ENCODE measurements around the gene VSTM2A.
"Not testable (repeated sequence)": the region's sequence is repeated elsewhere in the genome, so short reads cannot be mapped to it uniquely, and the experiment has no call there.

VSTM2A gene, protein sequence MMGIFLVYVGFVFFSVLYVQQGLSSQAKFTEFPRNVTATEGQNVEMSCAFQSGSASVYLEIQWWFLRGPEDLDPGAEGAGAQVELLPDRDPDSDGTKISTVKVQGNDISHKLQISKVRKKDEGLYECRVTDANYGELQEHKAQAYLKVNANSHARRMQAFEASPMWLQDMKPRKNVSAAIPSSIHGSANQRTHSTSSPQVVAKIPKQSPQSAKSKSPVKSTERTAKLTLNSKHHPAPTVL

DNA sequence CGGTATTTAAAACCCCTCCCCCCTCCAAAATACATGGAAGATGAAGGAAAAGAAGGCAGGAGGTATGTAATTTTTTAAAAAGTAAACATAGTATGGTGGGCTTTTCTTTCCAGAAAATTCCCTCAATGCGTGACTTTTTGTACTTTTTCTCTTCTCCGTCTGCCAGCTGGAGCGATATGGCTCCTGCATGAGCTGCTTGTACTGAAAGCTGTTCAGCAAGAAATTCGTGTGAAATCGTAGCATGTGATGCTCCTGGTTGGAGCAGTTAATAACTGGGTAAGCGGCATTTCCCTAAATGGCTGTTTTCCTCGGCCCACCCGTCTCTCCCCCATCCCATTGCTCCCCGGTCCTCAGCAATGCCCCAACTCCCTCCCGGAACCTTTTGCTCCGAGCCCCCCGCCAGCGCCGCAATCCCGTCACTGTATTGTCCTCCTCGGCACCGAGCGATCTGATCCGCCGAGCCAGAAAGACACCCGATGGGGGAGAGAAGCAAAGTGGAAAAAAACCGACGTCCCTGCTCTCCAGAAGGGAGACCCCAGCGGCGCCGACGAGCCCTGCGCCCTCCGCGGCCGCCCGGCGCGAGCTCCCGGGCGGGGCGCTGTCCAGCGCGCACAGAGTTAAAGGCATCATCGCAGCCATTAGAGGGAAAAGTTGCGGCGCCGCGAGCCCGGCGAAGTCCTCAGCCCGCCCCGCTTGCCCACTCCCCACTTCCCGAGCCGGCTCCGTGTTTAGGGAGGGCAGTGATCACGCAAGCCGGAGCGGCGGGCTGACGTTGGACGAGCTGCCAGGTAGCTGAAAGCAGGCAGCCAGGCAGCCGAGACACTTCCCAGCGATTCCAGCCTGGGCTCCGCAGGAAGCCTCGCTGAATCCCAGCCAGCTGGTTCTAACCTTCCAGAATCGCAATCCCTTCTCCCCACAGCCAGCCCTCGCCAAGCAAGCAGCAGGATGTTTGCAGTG, at the start of gene VSTM2A:
TSS of gene VSTM2A (plus strand) at position 707 of the 957 bp plus-strand sequence. CDS start 356 bp downstream, outside the sequence.
- in situ Hi-C loops (cut with HindIII; ENCODE audit: low sequenced_read_pairs): loop anchor here (5.0 kb wide), 1 partner anchor 50 kb away; no protein-coding TSS in a partner anchor

DNA sequence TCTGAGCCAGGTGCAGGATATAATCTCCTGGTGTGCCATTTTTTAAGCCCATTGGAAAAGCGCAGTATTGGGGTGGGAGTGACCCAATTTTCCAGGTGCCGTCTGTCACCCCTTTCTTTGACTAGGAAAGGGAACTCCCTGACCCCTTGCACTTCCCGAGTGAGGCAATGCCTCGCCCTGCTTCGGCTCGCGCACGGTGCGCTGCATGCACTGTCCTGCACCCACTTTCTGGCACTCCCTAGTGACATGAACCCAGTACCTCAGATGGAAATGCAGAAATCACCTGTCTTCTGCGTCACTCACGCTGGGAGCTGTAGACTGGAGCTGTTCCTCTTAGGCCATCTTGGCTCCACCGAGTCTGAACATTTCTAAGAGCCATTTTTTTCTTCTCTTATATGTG, 37.6 kb upstream of the VSTM2A start:
- in situ Hi-C loops (cut with HindIII; ENCODE audit: low sequenced_read_pairs): not testable (repeated sequence)

DNA sequence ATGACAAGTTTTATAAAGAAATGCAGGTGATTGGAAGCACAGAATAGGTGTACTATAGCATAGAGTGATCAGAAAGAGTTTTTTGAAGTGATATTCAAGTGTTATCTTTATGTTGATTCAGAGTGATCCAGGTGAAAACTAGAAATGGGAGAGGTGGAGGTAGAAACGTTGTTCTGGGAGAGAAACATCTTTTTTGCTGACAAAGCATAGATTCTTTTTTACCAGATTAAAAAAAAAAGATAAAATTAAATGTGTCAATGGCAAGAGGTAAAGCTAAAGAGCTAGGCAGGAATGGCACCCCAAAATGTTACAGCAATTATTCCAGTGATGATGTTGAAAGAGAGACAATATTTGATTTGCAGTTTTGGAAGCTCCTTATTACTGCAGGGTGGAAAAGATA, 12.6 kb upstream of the VSTM2A start:
- in situ Hi-C loops (cut with HindIII; ENCODE audit: low sequenced_read_pairs): no loop called here

DNA sequence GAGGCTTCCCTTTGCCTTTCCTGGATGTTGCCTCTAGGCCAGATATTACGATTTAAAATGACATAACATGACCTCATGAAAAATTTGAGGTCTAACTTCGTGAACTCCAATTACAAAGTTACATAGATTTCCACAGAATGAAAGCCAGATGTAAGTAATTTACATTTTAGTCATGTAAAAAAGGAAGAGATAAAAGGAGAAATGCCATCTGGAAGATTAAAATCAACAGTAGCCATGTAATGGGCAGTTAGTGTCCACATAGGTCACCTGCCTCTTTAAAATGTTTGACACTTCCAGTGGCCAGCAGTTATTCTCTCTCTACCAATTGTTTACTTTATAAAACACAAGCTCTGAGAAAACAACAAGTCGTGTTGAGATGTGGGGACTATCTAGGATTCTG, 4.1 kb upstream of the VSTM2A start:
- in situ Hi-C loops (cut with HindIII; ENCODE audit: low sequenced_read_pairs): no loop called here

DNA sequence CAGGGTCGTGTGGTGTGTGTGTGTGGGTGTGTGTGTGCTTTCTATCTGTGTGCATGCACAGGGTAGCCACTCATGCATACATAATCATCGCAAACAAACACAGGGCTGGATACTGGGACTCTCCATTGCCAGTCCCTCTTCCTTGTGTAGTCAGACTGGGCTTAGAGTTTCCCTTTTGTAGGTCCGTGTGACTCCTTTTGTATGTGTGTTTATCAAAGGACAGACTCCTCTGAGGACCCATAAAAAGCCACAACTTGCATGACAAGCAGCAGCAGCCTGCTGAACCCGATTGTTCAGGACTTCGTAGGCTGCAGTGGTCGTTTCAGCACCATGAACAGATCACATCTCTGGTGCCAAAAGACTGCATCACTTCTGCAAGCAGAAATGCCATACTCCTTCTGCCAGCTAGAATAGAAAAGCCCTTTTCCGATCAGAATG, 895 bp downstream of the VSTM2A start:
- in situ Hi-C loops (cut with HindIII; ENCODE audit: low sequenced_read_pairs): loop anchor here (5.0 kb wide), 1 partner anchor 51 kb away; no protein-coding TSS in a partner anchor

DNA sequence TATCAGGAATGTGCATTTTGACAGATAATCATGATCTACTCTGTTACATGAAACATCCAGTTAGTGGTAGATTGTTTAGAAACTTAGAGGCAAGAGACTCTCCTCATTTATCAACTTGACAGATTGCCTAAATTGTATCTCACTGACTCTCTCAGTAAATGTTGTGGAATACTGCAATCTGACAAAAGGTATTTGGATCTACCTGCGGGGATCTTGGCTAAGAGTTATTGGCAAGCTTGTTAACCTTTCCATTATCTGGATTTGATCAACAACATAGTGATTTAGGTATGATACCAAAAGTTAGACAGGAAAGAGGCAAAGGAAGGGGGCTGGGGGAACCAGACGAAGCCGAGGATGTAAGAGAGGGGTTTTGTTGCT, 2.0 kb downstream of the VSTM2A start:
- in situ Hi-C loops (cut with HindIII; ENCODE audit: low sequenced_read_pairs): loop anchor here (5.0 kb wide), 1 partner anchor 52 kb away; no protein-coding TSS in a partner anchor

DNA sequence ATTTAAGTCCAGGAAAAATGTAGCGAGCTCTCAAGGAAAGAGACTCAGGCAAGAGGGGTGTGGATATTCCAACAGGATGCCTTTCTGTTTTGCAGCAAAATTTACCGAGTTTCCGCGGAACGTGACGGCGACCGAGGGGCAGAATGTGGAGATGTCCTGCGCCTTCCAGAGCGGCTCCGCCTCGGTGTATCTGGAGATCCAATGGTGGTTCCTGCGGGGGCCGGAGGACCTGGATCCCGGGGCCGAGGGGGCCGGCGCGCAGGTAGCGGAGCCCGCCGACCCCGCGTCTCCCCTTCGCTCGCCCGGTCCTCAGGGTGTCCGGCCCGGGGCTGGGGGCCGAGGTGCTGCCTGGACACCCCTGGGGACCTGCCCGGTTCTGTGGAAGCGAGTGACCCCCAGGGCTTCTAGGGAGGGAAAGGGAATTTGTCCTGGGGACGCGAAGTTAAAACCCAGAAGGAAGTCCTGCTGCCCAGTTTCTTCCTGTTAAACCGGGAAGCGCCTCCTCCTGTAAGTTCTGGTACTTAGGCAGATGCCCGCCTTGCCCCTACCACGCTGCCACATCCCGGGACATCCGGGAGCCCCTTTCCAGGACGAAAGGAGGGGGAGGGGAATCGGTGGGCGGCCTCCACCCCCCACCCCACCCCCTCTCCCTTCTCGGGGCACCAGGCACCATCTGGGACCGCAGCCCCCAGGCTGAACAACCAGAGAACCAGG, 2.5 kb downstream of the VSTM2A start:
- in situ Hi-C loops (cut with HindIII; ENCODE audit: low sequenced_read_pairs): loop anchor here (5.0 kb wide), 1 partner anchor 52 kb away; no protein-coding TSS in a partner anchor

DNA sequence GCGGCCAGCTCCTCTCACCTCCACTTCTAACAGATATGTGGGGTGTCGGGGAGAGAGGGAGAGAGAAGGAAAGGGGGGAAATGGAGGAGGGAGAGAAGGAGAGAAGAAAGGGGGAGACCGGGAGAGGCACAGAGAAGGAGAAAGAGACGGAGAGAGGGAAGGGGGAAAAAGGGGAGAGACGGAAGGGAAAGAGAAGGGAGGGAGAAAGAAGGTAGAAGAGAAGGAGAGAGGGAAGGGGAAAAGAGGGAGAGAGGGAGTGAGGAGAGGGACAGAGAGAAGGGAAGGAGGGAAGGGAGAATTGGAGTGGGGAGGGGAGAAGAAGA, 3.0 kb downstream of the VSTM2A start:
- in situ Hi-C loops (cut with HindIII; ENCODE audit: low sequenced_read_pairs): no loop called here

DNA sequence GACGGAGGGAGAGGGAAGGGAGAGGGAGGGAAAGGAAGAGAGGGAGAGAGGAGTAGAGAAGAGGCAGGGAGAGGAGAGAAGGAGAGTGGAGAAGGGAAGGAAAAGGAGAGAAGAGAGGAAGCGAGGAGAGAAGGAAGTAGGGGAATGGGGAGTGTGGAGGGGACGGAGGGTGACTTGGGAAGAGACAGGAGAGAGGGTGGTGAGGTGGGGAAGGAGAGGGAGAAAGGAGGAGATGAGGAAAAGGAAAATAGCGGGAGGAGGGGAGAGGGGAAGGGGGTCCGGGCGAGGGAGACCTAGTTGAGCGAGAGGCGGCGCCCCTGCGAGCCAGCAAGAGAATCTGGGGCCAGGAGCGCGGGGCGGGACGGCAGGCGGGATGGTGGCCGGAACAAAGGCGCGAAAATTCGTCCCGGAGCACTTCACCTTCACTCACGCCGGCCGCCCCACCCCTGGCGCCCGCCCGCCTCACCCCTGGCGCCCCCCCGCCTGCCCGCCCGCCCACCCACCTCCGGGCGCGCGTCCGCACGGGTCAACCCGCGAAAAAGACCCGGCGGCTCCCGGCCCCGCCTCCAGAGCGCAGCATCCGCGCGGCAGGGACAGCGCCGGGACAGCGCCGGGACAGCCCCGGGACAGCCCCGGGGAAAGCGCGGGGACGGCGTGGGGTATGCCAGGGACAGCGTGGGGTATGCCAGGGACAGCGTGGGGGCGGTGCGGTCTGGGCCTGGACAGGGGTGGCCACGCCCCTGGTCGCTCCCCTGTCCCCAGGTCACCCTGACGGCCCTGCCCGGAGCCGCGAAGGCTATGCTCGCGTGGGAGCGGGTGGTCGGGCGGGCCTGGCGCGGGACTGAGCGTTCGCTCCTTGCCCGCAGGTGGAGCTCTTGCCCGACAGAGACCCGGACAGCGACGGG, 4.2 kb downstream of the VSTM2A start:
- in situ Hi-C loops (cut with HindIII; ENCODE audit: low sequenced_read_pairs): no loop called here

DNA sequence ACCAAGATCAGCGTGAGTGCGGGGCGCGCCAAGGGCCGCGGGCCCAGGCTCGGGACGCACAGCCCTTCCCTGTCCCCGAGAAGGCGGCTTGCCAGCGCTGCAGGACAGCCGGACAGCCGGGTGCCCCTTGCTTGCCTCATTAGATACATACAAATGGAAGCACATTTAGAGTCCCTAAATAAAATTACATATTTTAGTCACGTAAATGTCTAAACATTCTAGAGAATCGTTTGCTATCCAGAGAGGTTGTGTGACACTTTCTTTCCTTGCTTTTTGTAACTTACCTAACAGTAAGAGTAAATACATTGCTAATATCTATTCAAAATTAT, 4.8 kb downstream of the VSTM2A start:
- in situ Hi-C loops (cut with HindIII; ENCODE audit: low sequenced_read_pairs): no loop called here

DNA sequence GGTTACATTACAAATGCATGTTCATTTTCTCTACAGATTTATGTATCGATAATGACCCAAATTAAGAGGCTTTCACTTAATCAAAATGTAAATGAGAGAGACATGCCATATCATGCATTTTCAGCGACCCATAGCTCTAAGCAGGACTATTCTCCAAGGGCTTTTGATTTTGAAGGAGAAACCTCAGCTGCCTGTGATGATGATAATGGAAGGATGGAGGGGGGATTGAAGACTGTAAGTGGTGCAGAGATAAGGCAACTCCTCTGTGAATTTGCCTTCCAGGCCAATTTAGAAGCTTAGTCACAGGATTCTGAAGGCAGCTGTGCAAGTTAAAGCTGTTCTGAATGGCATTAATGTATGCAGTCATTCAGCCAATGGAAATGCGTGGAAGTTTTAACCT, 8.3 kb downstream of the VSTM2A start:
- in situ Hi-C loops (cut with HindIII; ENCODE audit: low sequenced_read_pairs): no loop called here

DNA sequence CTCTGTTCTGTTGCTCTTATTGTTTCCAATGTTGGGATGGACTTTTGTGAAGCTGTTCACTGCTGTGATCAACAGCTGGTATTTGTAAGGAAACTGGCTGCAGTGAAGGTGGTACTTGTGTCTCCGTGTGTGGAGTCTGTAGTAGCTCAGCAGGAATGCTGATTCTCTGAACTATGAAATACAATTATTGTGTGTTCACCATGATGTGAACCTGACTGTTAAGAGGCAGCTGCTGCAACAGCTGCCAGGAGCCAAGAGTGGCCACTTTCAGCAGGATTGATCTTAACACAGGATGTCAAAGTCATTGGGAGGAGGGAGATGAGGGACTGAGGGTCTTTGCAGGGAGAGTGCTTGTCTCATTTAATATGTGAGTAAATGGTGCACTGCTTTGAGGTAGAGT, 13.9 kb downstream of the VSTM2A start:
- in situ Hi-C loops (cut with HindIII; ENCODE audit: low sequenced_read_pairs): no loop called here

DNA sequence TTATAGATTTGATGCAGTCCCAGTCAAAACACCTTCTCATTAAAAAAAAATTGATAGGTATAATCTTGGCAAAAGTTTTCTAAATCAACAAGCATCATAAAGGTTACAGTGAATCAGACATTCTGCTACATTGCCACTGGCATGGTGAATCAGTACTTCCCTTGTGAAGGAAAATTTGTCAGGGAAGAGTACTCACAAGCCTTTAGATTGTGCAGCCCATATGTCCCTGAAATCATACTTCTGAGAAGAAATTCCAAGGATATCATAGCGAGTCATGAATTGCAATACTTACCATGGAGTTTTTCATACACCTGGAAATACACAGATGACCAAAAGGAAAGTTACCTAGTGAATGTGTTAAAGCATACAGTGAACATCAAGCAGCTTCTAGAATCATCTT, 17.2 kb downstream of the VSTM2A start:
- in situ Hi-C loops (cut with HindIII; ENCODE audit: low sequenced_read_pairs): no loop called here

DNA sequence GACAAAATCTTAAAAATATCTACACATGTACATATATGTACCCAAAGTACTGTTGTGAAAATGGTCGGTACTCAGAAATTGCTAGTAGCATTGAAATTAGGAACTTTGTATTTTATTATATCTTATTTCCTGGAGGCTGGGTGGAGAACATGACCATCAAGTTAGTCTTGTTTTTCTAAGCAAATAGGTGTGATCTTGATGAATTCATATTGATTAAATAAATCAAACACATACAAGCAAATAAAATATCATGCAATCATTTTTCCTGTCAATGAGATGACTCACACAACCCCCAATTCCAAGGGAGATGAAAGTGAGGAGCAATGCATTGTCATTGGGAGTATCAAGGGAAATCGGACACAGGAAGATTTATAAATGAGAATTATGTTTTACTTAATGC, 18.0 kb downstream of the VSTM2A start:
- in situ Hi-C loops (cut with HindIII; ENCODE audit: low sequenced_read_pairs): no loop called here

DNA sequence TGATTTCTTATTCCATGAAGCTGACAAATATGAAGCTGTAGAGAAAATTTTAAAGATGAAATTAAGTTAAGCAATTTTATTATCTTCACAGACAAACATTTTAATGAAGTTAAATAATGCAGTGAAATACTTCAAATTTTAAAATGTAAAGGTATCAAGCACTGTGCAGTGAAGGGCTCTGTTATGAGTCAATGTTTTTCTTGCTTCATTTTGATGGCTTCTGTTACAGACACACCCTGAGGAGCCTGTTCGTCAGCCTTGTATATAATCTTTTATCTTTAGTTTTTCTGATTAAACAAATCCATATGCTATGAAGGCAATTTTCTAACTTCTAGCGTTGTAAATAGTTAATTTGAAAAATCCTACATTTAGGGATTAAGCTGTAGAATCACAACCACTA, 18.5 kb downstream of the VSTM2A start:
- in situ Hi-C loops (cut with HindIII; ENCODE audit: low sequenced_read_pairs): no loop called here

DNA sequence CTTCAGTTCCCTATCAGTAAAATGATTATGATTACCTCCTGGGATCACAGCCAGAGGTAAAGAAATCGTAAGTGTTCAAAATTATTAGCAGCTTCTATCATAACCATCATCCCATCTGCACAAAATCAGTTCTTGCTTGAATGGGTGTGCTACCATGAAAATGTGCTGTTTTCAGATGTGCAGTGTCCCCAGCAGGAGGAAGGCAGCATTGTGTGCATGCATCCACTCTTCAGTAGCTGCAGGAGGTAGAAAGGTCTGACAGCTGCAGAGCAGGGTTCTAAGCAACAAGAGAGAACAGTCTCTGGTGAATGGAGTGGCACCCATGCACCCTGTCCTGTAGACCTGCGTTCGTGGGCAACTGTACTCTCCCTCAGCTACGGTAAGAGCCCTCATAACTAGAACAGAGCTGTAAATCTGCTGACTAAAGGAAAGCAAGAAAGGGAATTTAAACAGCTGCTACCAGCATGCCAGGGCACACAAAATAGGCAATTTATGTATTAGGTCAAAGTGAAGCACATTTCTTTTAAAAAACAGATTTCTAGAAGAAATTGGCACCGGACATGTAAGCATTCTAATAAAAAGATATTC, 21.2 kb downstream of the VSTM2A start:
- in situ Hi-C loops (cut with HindIII; ENCODE audit: low sequenced_read_pairs): no loop called here

DNA sequence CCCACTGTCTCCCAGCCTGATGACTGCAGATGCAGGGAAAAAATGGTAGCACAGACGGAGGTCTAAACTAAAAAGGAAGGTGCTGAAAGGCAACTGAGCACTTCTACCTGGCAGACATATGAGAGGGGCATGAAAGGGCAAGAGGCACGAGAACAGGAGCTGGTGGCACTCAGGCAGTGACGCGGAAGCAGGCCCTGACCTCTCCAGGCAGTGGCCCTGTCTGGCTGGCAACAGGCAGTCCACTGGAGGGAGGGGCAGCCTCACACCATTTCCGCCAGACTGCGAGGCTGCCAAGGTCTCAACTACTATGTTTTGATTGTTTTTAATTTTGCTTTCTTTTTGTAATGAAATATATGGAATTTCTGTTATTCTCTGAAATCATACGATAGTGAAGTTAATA, 23.3 kb downstream of the VSTM2A start:
- in situ Hi-C loops (cut with HindIII; ENCODE audit: low sequenced_read_pairs): no loop called here

DNA sequence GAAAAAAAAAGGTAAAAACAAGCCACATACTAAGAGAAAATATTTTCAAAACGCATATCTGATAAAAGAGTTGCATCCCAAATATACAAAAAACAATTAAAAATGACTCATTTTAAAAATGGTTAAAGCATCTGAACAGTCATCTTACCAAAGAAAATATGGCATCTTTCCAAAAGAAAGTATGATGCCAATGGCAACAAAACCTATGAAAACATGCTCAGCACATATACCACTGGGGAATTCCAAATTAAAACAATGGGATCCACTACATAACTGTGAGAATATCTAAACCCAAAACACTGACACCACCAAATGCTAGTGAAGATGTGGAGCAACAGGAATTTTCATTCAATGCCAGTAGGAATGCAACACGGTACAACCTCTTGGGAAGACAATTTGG, 39.3 kb downstream of the VSTM2A start:
- in situ Hi-C loops (cut with HindIII; ENCODE audit: low sequenced_read_pairs): no loop called here

DNA sequence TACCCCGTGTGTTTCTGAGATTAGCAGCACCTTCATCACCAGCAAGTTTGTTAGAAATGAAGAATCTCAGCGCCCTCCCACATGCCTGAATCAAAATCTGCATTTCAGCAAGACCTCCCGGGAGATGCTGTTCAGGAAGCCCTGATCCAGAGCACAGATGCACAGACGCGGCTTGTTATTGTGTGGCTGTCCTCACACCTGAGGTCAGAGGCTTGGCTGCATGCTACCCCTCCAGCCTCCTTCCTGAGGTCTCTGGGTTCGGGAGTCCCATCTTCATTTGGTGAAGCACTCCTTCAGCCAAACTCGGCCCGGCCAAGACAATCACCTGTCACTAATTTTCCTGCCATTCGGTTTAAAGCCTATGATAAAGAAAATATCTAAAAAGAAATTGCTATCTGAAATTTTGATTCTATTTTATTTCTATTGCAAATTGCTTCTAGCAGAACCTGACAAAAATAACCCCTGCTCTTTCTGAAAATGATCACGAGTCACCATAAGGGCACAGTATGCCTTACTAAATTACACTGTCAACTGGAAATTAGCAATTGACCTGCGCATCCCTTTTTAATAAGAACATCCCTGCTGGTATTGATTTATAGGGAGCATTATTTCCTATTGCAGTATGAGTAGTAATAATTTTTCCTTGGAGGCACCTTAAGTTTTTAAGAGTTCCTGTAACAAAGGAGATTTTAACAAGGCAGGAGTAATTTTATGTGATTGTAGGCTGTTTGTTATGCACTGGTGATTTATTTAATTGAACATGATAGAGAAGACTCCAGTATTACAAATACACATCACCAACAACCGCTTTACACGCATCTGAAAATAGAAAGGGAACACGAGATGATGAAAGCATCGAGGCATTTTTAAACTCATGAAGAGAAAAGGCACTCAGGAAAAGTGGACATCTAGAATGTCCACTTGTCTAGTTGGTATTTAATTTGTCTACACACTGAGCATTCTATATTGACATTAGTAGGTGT, 49.5 kb downstream of the VSTM2A start:
- in situ Hi-C loops (cut with HindIII; ENCODE audit: low sequenced_read_pairs): no loop called here

Measured in endothelial cell of hepatic sinusoid (primary cell).